Neural crest cell (in vitro differentiated cells): ENCODE results near the gene DQX1. TPM values are rescaled to one million over a fixed set of nuclear protein-coding genes. Genes with fewer than 3 reads are reported as not detected.

ENCODE experiments used
- DNase-seq: peaks from one replicate; pipeline ENCODE4 v3.0.0; 2021; ENCODE audit warnings: low read depth, mixed read lengths, low spot score
- H3K27ac Mint-ChIP-seq: one replicate; pipeline ENCODE4 v1.8.0; 2021; ENCODE audit warnings: mild to moderate bottlenecking, mixed read lengths; ENCODE audit not compliant: unreplicated experiment
- H3K27me3 Mint-ChIP-seq: 2 replicates; pipeline ENCODE4 v1.8.0; 2021; ENCODE audit warnings: low read depth, mild to moderate bottlenecking, mixed read lengths
- H3K36me3 Mint-ChIP-seq: 2 replicates; pipeline ENCODE4 v1.8.0; 2021; ENCODE audit warnings: low read depth, mild to moderate bottlenecking, mixed read lengths
- H3K4me1 Mint-ChIP-seq: 2 replicates; pipeline ENCODE4 v1.8.0; 2021; ENCODE audit warnings: mixed read lengths
- H3K4me3 Mint-ChIP-seq: one replicate; pipeline ENCODE4 v1.8.0; 2021; ENCODE audit warnings: mild to moderate bottlenecking, mixed read lengths
- H3K9me3 Mint-ChIP-seq: 2 replicates; pipeline ENCODE4 v1.8.0; 2021; ENCODE audit warnings: mixed read lengths
- total RNA-seq: library from RNA; stranded (reverse); gene quantifications from 2 replicates; pipeline ENCODE4 v1.2.1, GENCODE V29; 2021
- TF ChIP-seq, protein P1 (sequence below): fragments of 200-600 bp; sonication (generic); conservative IDR thresholded peaks from 2 replicates; pipeline ENCODE4 v1.5.0; 2021; ENCODE audit warnings: antibody characterized with exemption, mild to moderate bottlenecking

The DQX1 gene
- total RNA-seq, 1 donor from 2014 or later = 0.49 TPM

DNA sequence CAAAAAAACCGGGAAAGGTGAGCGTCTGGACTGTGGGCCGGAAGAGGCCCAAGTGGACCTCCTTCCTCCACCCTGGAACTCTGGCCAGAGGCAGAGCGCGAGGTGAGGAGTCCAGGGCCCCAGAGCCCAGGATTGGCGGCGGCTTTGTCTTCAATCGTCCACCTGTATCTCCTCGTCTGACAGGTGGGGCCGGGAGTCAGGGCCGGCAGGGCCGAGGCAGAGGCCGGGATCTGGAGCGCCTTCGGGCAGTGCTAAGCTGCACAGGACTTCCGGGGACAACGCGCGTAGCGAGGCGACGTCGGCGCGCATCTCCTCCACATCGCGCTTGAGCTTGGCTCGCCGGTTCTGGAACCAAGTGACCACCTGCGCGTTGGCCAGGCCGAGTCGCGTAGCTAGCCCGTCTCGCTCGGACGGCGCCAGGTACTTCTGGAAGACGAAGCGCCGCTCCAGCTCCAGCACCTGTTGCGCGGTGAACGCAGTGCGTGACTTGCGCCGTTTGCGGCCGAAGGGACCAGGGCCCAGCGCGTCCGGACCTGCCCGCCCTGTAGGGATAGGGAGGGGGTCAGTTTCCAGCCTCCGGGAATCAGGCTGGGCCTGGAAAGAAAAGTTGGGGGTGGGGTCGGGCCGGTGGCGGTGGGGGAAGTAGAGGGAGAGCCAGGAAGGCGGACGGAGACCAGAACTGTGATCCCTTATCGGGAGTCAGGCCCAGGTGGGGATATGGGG, 28.1 kb downstream of the DQX1 start:
- TF ChIP-seq, protein P1, sequence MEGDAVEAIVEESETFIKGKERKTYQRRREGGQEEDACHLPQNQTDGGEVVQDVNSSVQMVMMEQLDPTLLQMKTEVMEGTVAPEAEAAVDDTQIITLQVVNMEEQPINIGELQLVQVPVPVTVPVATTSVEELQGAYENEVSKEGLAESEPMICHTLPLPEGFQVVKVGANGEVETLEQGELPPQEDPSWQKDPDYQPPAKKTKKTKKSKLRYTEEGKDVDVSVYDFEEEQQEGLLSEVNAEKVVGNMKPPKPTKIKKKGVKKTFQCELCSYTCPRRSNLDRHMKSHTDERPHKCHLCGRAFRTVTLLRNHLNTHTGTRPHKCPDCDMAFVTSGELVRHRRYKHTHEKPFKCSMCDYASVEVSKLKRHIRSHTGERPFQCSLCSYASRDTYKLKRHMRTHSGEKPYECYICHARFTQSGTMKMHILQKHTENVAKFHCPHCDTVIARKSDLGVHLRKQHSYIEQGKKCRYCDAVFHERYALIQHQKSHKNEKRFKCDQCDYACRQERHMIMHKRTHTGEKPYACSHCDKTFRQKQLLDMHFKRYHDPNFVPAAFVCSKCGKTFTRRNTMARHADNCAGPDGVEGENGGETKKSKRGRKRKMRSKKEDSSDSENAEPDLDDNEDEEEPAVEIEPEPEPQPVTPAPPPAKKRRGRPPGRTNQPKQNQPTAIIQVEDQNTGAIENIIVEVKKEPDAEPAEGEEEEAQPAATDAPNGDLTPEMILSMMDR = no peak
- H3K36me3 Mint-ChIP-seq = peaks cover 15% of the 10 kb centered on the region
- H3K4me3 Mint-ChIP-seq = peak overlapping the region; percentile 86
- peaks cover 19% of the 10 kb centered on the region for H3K4me1 Mint-ChIP-seq
- H3K27me3 Mint-ChIP-seq = peaks cover 84% of the 10 kb centered on the region
- H3K9me3 Mint-ChIP-seq = no peaks in the 10 kb centered on the region
- no peak overlapping the region for H3K27ac Mint-ChIP-seq
- DNase-seq = no peak

GRCh38 chr2:74496997-74497776, 28.8 kb downstream of the DQX1 start:
- H3K4me1 Mint-ChIP-seq = peaks cover 12% of the 10 kb centered on the region
- H3K36me3 Mint-ChIP-seq = peaks cover 15% of the 10 kb centered on the region
- no peaks in the 10 kb centered on the region for H3K9me3 Mint-ChIP-seq
- TF ChIP-seq, protein P1 = no peak
- peak overlapping the region; percentile 65 for H3K4me3 Mint-ChIP-seq
- H3K27me3 Mint-ChIP-seq = peaks cover 76% of the 10 kb centered on the region
- DNase-seq = no peak
- H3K27ac Mint-ChIP-seq = no peak overlapping the region

GRCh38 chr2:74495440-74495839, 30.6 kb downstream of the DQX1 start:
- no peak for DNase-seq
- Mint-ChIP-seq H3K36me3 (peaks cover 13% of the 10 kb centered on the region), H3K9me3 (no peaks in the 10 kb centered on the region), H3K27me3 (peaks cover 59% of the 10 kb centered on the region), H3K4me3 (no peak overlapping the region), H3K27ac (no peak overlapping the region), H3K4me1 (peaks cover 12% of the 10 kb centered on the region)
- TF ChIP-seq, protein P1 = no peak

GRCh38 chr2:74493546-74493945, 32.5 kb downstream of the DQX1 start:
- Mint-ChIP-seq H3K27ac (no peak overlapping the region), H3K4me3 (no peak overlapping the region), H3K9me3 (no peaks in the 10 kb centered on the region), H3K36me3 (peaks cover 15% of the 10 kb centered on the region), H3K4me1 (peaks cover 5% of the 10 kb centered on the region), H3K27me3 (peaks cover 41% of the 10 kb centered on the region)
- TF ChIP-seq, protein P1 = no peak
- DNase-seq = no peak

GRCh38 chr2:74491648-74492544, 34.1 kb downstream of the DQX1 start:
- H3K27ac Mint-ChIP-seq = no peak overlapping the region
- H3K36me3 Mint-ChIP-seq = peaks cover 15% of the 10 kb centered on the region
- DNase-seq = no peak
- H3K9me3 Mint-ChIP-seq = no peaks in the 10 kb centered on the region
- peaks cover 24% of the 10 kb centered on the region for H3K27me3 Mint-ChIP-seq
- TF ChIP-seq, protein P1 = no peak
- H3K4me1 Mint-ChIP-seq = no peaks in the 10 kb centered on the region
- no peak overlapping the region for H3K4me3 Mint-ChIP-seq
